GM18907 (cell line): Measurements from ENCODE around the gene ADAMTSL2.

Experiments
- ATAC-seq: cut with Tn5 transposase; IDR thresholded peaks from one replicate; pipeline ENCODE4 v1.9.1; 2021; ENCODE audit warnings: mild to moderate bottlenecking, moderate library complexity; ENCODE audit not compliant: unreplicated experiment

The ADAMTSL2 gene

DNA sequence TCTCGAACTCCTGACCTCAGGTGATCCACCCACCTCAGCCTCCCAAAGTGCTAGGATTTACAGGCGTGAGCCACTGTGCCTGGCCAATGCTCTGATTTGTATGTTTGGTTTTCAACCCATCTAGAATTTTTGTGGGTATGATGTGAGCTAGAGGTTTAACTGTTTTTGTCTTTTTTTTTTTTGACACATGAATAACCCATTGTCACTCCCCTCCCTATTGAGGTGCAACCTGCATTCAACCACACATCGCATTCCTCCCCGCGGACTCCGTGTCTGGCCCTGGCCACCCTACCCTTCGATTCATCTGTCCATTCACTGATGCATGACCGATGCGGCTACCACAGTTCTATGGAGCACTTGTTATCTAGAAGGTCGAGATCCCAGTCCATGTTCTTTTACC is 84.2 kb downstream of the ADAMTSL2 start:
- ATAC-seq: no peak

DNA sequence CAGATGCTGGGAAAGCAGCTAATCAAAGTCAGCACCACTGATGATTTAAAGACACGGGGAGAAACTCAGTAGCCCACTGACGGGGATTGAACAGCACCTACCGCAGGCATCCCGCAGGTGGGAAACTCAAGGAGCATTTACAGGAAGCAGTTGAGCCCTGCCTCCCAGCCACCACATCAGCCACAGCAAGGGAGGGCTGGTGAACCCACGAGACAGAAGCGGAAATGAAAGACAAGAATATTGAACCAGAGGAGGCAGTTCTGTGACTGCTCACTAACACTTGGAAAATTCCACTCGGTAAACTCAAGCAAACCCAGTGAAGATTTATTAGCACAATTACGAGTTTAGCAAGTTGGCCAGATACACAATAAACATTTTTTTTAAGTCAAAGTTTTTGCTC is 85.3 kb downstream of the ADAMTSL2 start:
- ATAC-seq: no peak

DNA sequence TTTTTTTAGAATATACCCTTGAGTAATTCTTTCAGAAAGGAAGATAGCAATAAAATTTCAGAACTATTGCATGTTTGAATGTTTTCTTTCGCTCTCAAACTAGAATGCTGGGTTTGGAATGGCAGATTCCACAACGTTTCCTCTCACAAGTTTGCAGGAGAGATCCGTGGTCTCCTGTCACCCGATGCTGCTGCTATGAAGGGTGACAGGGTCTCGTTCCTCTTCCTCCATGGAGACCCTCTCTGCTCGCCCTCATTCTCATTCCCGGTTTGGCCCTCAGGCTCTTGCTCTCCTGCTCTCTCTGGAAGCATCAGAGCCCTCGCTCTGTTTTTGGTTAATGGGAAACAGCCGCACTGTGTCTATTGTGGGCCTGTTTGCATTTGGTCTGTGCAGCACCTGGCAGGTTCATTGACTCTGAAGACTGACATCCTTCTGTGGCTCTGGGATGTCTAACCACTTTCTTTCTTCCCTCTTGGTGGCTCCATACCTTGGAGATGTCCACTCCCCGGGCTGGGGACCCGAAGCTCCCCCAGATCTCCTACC is 87.3 kb downstream of the ADAMTSL2 start:
- no peak for ATAC-seq

DNA sequence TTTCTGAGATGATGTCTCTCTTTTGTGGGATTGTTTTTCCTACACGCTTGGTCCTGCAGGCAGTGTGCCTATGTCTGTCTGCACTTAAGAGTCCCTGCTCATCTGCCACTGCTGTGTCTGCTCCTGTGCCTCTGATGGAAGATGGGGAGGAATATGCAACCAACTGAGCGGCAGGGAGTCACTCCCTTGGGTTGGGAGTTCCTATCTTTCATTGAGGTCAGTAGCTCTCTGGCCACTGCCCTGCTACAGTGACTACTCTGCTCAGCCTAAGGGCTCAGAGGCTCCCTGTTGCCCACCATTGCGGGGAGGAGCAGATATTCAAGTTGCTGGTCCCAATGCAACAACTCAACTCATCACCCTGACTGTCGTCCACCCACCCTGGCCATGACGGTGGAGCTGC is 88.1 kb downstream of the ADAMTSL2 start:
- ATAC-seq: no peak
